LNCaP clone FGC (cell line): ENCODE data around the gene WDR46.
"Not testable (repeated sequence)": the region's sequence is repeated elsewhere in the genome, so short reads cannot be mapped to it uniquely, and the experiment has no call there.

Experiments used
- DNase-seq: peaks from one replicate; pipeline ENCODE4 v3.0.0-alpha.2; 2011; ENCODE audit warnings: low read depth
- H3K4me3 ChIP-seq: 2 replicates; pipeline ENCODE4 v1.5.1; 2011; ENCODE audit warnings: mild to moderate bottlenecking, low read depth, low read length, control low read depth
- CTCF ChIP-seq: IDR thresholded peaks from 2 replicates; pipeline ENCODE4 v1.5.1; 2012; ENCODE audit warnings: mild to moderate bottlenecking; ENCODE audit not compliant: control insufficient read depth, insufficient read depth; ENCODE audit errors: extremely low read depth

Gene WDR46

GRCh38 chr6:33272275-33273128 is 16.5 kb downstream of the WDR46 start:
- H3K4me3 ChIP-seq = peak overlapping the region; percentile 89
- TF ChIP-seq CTCF = no peak
- DNase-seq = no peak

GRCh38 chr6:33271468-33272274 is 17.4 kb downstream of the WDR46 start, which contains the start of the genes RPS18 and VPS52:
RPS18 (plus strand) TSS chr6:33272075; CDS start chr6:33272120, 45 bp downstream.
VPS52 (minus strand) TSS chr6:33271876; CDS start chr6:33271675, 201 bp downstream.
- TF ChIP-seq CTCF = no peak
- peak within 1 kb of the TSS; percentile 89 for H3K4me3 ChIP-seq
- peak; percentile 98 for DNase-seq

GRCh38 chr6:33271117-33271467 is 17.9 kb downstream of the WDR46 start:
- H3K4me3 ChIP-seq = peak overlapping the region; percentile 89
- TF ChIP-seq CTCF = no peak
- no peak for DNase-seq

- TF ChIP-seq CTCF = no peak
- H3K4me3 ChIP-seq = no peak overlapping the region
- no peak for DNase-seq
These were observed 25.0 kb downstream of the WDR46 start for GRCh38 chr6:33264015-33264414.

GRCh38 chr6:33262490-33262889 is 26.5 kb downstream of the WDR46 start:
- H3K4me3 ChIP-seq = not testable (repeated sequence)

GRCh38 chr6:33259032-33259431 is 30.0 kb downstream of the WDR46 start:
- no peak overlapping the region for H3K4me3 ChIP-seq
- no peak for DNase-seq
- no peak for TF ChIP-seq CTCF

More at GRCh38 chr6:33262490-33262889, 26.5 kb downstream of the WDR46 start:
- not testable (repeated sequence) for DNase-seq

GRCh38 chr6:33254591-33254990 is 34.4 kb downstream of the WDR46 start:
- TF ChIP-seq CTCF = no peak
- DNase-seq = no peak
- no peak overlapping the region for H3K4me3 ChIP-seq
